WI38 (cell line): ENCODE measurements around the gene SHISAL2A.

Experiments
- H3K4me3 ChIP-seq: 2 replicates; pipeline ENCODE4 v1.5.1; 2011; ENCODE audit warnings: low read depth, mild to moderate bottlenecking, control low read depth, low read length
- CTCF ChIP-seq: IDR thresholded peaks from 2 replicates; pipeline ENCODE4 v1.5.1; 2012; ENCODE audit warnings: low read depth, mild to moderate bottlenecking, control low read depth, low read length

Gene SHISAL2A

GRCh38 chr1:52659851-52660596, 27.1 kb downstream of the SHISAL2A start:
- TF ChIP-seq CTCF = no peak
- H3K4me3 ChIP-seq = no peak overlapping the region

- H3K4me3 ChIP-seq = no peak overlapping the region
- TF ChIP-seq CTCF = no peak
Observed at GRCh38 chr1:52660807-52661206, 27.8 kb downstream of the SHISAL2A start.

- no peak overlapping the region for H3K4me3 ChIP-seq
- TF ChIP-seq CTCF = no peak
Observed at GRCh38 chr1:52662645-52663313, 29.8 kb downstream of the SHISAL2A start.

GRCh38 chr1:52663716-52664115, 30.7 kb downstream of the SHISAL2A start:
- TF ChIP-seq CTCF = no peak
- no peak overlapping the region for H3K4me3 ChIP-seq

- no peak overlapping the region for H3K4me3 ChIP-seq
- TF ChIP-seq CTCF = no peak
Observed at GRCh38 chr1:52665006-52665941, 32.3 kb downstream of the SHISAL2A start.

GRCh38 chr1:52667290-52667689, 34.3 kb downstream of the SHISAL2A start:
- H3K4me3 ChIP-seq = no peak overlapping the region
- no peak for TF ChIP-seq CTCF

- no peak overlapping the region for H3K4me3 ChIP-seq
- TF ChIP-seq CTCF = no peak
Observed at GRCh38 chr1:52667984-52668383, 35.0 kb downstream of the SHISAL2A start.
